Esophagus squamous epithelium (tissue), 4 donors: ENCODE measurements around the gene LIMK1.

ENCODE experiments used
- CTCF ChIP-seq, 6 experiments: fragments of 450-650 bp in 4 of 6; fragments of 200-600 bp in 2 of 6; sonication (generic) in 2 of 6; IDR thresholded peaks; one replicate each; pipeline ENCODE4 v1.5.1; 2016 to 2019; ENCODE audit warnings: antibody characterized with exemption in 6 of 6, mild to moderate bottlenecking in 4 of 6, moderate library complexity in 4 of 6
- POLR2A ChIP-seq, 4 donors: fragments of 450-650 bp; IDR thresholded peaks; one replicate each; pipeline ENCODE4 v1.6.1; 2017; ENCODE audit warnings: antibody characterized with exemption in 4 of 4, mild to moderate bottlenecking in 4 of 4, moderate library complexity in 3 of 4

- no peak for TF ChIP-seq CTCF (IDR thresholded peaks at IDR 0.05)
- no peak for TF ChIP-seq POLR2A (IDR thresholded peaks at IDR 0.05)
Measured at GRCh38 chr7:74149603-74150002, 66.0 kb downstream of the LIMK1 start.
